HG03159 (cell line): Measurements from ENCODE around the gene TTC9B.

Source experiments
- ATAC-seq: cut with Tn5 transposase; IDR thresholded peaks from one replicate; pipeline ENCODE4 v1.9.1; 2021; ENCODE audit warnings: mild to moderate bottlenecking, moderate library complexity; ENCODE audit not compliant: unreplicated experiment

Gene TTC9B

DNA sequence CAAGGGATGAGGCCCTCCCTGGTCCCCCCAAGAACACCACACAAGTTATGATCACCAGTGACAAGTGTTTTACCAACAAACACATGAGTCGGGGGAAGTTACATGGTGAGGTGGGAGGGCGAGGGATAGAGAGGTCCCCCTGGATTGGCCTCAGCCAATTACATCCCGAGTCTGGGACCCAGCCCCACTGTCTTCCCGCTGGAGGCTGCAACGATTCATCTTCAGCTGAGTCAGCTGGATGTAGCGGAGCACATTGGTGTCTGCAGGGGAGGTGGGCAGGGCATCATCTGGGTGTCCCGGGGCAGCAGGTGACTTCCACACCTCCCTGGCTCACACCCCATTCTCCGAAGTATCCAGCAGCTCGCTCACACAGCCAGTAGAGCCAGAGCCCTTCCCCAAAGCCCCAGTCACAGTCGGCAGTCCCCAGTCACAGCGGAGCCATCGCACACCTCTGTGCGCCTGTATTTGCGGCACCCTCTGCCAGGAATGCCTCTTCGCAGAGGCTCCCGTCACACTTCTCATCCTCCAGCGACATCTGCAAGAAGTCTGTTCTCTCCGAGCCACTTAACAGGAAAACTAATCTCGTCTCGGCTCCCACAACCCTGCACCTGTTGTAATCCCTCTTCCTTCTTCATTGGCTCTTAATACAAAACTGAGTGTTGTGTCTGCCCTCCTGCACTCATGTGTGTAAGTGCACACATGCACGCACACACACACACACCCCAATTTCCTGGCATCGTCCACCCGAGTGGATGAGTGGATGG lies 2.0 kb downstream of the TTC9B start:
- no peak for ATAC-seq

GRCh38 chr19:40214936-40215335 lies 3.2 kb downstream of the TTC9B start:
- ATAC-seq: no peak

GRCh38 chr19:40213882-40214570 lies 4.2 kb downstream of the TTC9B start:
- ATAC-seq: no peak

DNA sequence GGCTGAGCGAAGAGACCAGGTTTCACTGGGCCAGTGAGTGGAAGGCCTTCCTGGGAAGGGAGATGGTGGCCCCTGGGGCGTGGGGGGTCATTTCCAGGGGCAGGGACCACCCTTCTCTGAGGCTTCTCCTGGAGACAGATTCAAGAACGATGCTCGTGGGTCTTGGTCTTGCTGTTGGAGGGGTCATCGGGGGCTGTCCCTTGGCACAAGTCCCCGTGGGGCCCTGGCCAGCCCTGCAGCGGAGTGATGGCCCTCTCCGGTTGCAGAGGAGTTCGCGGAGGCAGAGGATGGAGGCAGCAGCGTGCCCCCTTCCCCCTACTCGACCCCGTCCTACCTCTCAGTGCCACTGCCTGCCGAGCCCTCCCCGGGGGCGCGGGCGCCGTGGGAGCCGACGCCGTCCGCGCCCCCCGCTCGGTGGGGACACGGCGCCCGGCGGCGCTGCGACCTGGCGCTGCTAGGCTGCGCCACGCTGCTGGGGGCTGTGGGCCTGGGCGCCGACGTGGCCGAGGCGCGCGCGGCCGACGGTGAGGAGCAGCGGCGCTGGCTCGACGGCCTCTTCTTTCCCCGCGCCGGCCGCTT lies 4.8 kb downstream of the TTC9B start:
- no peak for ATAC-seq

- no peak for ATAC-seq
Measured at GRCh38 chr19:40210889-40211288, 7.3 kb downstream of the TTC9B start.

DNA sequence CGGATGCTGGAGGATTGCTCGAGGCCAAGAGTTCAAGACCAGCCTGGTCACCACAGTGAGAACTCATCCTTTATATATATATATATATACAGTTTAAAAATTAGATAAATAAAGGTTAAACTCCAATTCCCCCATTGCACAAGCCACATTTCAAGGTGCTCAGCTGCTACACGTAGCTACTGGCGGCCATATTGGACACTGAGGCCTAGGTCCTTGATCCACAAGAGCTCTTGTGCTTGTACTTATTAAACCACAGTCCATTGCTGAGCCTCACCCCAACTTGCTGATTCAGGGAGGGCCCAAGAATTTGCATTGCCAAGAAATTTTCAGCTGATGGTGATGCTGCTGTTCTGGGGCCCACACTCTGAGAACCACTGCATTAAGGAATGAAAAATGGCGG lies 9.6 kb downstream of the TTC9B start:
- no peak for ATAC-seq

GRCh38 chr19:40205760-40206159 lies 12.4 kb downstream of the TTC9B start:
- ATAC-seq: no peak

GRCh38 chr19:40204381-40204780 lies 13.8 kb downstream of the TTC9B start:
- no peak for ATAC-seq

DNA sequence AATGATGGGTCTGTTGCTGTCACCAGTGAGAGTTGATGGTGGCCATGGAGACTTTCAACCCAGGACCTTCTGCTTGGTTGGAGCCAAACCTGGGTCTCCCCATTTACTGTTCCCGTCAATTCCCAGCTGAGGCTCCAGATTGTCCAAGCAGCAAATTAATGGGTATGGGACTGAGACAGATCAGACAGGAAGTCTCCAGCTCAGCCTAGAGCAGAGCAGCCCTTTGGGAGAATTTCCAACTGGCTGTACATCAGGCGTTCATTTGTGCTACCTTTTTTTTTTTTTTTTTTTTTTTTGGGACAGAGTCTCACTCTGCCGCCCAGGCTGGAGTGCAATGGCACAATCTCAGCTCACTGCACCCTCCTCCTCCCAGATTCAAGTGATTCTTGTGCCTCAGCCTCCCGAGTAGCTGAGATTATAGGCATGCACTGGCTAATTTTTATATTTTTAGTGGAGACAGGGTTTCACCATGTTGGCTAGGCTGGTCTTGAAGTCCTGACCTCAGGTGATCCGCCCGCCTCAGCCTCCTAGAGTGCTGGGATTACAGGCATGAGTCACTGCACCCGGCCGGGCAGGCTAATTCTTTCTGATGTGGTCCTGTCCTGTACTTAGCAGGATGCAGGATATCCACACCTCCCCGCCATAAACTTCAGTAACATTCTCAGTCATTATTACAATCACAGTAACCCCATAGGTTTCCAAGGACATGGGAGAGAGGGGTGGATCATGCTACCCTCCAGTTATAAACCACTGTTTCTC lies 17.7 kb downstream of the TTC9B start:
- no peak for ATAC-seq

- ATAC-seq: no peak
Measured at GRCh38 chr19:40198272-40198990, 19.8 kb downstream of the TTC9B start.

DNA sequence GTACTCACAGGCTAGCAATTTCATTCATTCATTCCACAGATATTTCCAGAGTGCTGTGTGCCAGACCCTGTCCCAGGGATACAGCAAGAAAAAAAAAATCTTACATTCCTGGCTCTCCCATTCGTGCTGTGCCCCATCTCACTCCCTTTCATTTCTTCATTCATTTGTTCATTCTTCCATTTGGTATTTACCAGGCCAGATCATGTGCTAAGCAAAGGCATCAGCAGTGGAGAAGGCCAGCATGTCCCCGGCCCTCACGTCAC lies 24.7 kb downstream of the TTC9B start:
- ATAC-seq: no peak

- ATAC-seq: no peak
Measured at GRCh38 chr19:40192758-40193586, 25.2 kb downstream of the TTC9B start.

GRCh38 chr19:40191836-40192646 lies 26.1 kb downstream of the TTC9B start:
- ATAC-seq: no peak

DNA sequence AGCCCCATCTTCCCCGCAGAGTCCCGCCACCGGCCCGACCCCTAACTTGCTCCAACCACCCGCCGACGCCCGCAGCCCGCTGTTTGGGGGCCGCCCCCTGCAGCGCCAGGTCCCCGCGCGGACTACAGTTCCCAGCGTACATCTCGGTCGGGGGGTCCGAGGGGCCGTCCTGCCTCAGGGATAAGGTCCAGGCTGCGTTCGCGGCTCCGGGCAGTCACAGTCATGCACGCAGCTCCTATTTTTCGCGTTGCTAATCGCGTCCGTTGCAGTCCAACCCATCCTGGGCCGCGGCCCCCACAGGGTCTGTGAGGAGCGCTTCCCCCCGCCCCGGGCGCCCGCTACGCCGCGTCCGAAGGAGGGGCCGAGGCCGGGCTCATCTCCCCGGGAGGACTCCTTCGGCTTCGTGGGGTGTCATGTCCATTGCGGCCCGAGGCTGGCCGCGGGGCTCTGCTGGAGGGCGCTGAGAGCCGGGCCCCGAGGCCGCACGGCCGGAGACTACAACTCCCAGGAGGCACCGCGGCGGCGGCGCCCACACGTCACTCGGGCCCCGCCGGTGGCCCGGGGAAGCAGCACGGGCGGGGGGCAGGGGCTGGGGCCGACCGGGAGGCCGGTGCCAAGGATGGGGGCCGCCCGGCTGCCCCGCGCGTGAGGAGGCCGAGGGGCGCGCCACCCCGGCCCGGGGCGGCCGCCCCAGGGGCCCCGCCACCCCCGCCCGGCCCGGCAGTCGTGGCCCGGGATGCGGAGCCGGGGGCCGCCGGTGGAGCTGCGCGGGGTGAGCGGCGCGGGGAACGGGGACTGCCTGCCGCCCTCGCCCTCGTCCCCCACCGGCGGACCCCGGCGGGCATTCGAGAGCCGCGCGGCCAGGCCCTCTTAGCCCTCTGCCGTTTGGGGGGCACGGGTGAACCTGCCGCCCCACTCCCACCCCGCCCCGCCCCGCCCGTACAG lies 27.0 kb downstream of the TTC9B start, which contains the start of gene MAP3K10:
TSS of gene MAP3K10 (plus strand) at position 536 of the 945 bp plus-strand sequence. CDS start 606 bp downstream, outside the sequence.
- ATAC-seq: peak; percentile 84

- no peak for ATAC-seq
Measured at GRCh38 chr19:40184273-40184672, 33.9 kb downstream of the TTC9B start.

GRCh38 chr19:40178756-40179155 lies 39.4 kb downstream of the TTC9B start:
- no peak for ATAC-seq

GRCh38 chr19:40177286-40178070 lies 40.7 kb downstream of the TTC9B start:
- ATAC-seq: no peak
